Lower leg skin (tissue), 3 donors: ENCODE results near the gene OSBP2.

Experiments
- POLR2A ChIP-seq, 2 donors: fragments of 450-650 bp; IDR thresholded peaks; one replicate each; pipeline ENCODE4 v1.6.1; 2016 to 2017; ENCODE audit warnings: antibody characterized with exemption in 2 of 2, mild to moderate bottlenecking in 1 of 2, moderate library complexity in 1 of 2
- TF ChIP-seq, protein P1 (sequence below), 3 donors: fragments of 450-650 bp; IDR thresholded peaks; one replicate each; pipeline ENCODE4 v1.5.1; 2016; ENCODE audit warnings: antibody characterized with exemption in 3 of 3, mild to moderate bottlenecking in 3 of 3, moderate library complexity in 2 of 3

DNA sequence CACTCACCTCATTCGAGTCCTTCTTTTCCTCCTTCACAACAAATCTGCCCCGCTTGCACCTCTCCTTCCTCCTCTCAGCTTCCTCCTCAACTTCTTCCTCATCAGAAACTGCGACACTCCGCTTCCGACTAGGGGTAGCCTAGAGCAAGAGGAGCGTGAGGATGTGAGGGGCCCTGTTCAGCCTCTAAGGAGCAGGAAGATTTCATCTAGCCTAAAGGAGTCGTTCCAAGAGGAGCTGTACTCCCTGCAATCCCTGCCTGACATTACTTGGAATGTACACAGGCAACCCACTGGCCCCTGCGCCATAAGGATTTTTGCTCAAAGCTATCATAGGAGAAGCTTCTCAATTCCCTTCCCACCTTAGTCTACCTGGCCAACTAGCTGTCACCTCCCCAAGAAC, 239.4 kb downstream of the OSBP2 start:
- TF ChIP-seq, protein P1, sequence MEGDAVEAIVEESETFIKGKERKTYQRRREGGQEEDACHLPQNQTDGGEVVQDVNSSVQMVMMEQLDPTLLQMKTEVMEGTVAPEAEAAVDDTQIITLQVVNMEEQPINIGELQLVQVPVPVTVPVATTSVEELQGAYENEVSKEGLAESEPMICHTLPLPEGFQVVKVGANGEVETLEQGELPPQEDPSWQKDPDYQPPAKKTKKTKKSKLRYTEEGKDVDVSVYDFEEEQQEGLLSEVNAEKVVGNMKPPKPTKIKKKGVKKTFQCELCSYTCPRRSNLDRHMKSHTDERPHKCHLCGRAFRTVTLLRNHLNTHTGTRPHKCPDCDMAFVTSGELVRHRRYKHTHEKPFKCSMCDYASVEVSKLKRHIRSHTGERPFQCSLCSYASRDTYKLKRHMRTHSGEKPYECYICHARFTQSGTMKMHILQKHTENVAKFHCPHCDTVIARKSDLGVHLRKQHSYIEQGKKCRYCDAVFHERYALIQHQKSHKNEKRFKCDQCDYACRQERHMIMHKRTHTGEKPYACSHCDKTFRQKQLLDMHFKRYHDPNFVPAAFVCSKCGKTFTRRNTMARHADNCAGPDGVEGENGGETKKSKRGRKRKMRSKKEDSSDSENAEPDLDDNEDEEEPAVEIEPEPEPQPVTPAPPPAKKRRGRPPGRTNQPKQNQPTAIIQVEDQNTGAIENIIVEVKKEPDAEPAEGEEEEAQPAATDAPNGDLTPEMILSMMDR (IDR thresholded peaks at IDR 0.05) = no peak
- no peak for TF ChIP-seq POLR2A (IDR thresholded peaks at IDR 0.05)
